NT2/D1 (cell line): ENCODE results near the gene SAMM50.

Experiments
- SUZ12 ChIP-seq: IDR thresholded peaks from 2 replicates; pipeline ENCODE4 v1.6.1; 2011; ENCODE audit not compliant: insufficient read length, insufficient read depth; ENCODE audit errors: extremely low read depth
- YY1 ChIP-seq: IDR thresholded peaks from 2 replicates; pipeline ENCODE4 v1.6.1; 2011; ENCODE audit not compliant: insufficient read length, insufficient read depth
- ZNF274 ChIP-seq: IDR thresholded peaks from 2 replicates; pipeline ENCODE4 v1.6.1; 2011; ENCODE audit warnings: mild to moderate bottlenecking, low read depth, low read length

DNA sequence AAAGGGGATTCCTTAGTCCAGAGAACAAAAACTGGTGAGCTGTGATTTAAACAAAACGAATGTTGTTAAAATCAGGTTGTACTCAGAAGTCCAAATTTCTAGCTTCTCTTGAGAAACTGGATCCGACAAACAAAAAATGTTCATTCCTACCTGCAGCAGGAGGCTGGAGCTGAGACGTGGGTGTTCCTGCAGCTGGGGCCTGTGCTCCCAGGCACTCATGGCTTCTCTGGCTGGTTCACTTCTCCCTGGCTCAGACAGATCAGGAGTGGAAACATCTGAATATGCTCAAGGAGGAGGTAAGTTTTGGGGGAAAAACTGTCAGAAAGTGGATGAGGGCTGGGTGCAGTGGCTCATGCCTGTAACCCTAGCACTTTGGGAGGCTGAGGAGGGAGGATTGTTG lies 44.1 kb downstream of the SAMM50 start:
- TF ChIP-seq SUZ12 (no peak), YY1 (no peak), ZNF274 (no peak)
